Gastroesophageal sphincter (tissue), 4 donors: ENCODE data around the gene PGAP2. TPM values are rescaled to one million over a fixed set of nuclear protein-coding genes. Genes with fewer than 3 reads are reported as not detected.
A peak's percentile ranks its signal among the peaks of the same experiment; 100 is the strongest.

Source experiments
- ATAC-seq: fragments of 150-250 bp; one replicate; pipeline ENCODE4 v1.9.1; 2016; ENCODE audit warnings: mild to moderate bottlenecking, moderate library complexity
- H3K27ac ChIP-seq, 4 donors: fragments of 200-600 bp; sonication (generic) in 3 of 4; 1 replicate in 3 of 4; 2 replicates in 1 of 4; pipeline ENCODE4 v1.5.1; 2016 to 2019
- H3K27me3 ChIP-seq: fragments of 200-600 bp; sonication (generic); one replicate; pipeline ENCODE4 v1.5.1; 2019
- H3K36me3 ChIP-seq, 2 donors: fragments of 200-600 bp; sonication (generic); one replicate each; pipeline ENCODE4 v1.5.1; 2019; ENCODE audit warnings: control low read depth in 1 of 2
- H3K4me1 ChIP-seq, 3 donors: fragments of 200-600 bp; sonication (generic); 1 replicate in 2 of 3; 2 replicates in 1 of 3; pipeline ENCODE4 v1.5.1; 2016 to 2019; ENCODE audit warnings: control low read depth in 2 of 3
- H3K4me3 ChIP-seq, 2 donors: fragments of 200-600 bp; sonication (generic); one replicate each; pipeline ENCODE4 v1.5.1; 2019; ENCODE audit warnings: mild to moderate bottlenecking in 1 of 2, moderate library complexity in 1 of 2
- H3K9me3 ChIP-seq, 3 donors: fragments of 200-600 bp; sonication (generic); one replicate each; pipeline ENCODE4 v1.5.1; 2017 to 2019; ENCODE audit warnings: control low read depth in 2 of 3
- EP300 ChIP-seq: sonication (generic); formaldehyde crosslinking; IDR thresholded peaks from one replicate; pipeline ENCODE4 v1.6.1; 2017; ENCODE audit warnings: antibody characterized with exemption, mild to moderate bottlenecking
- POLR2A ChIP-seq, 2 donors: fragments of 450-650 bp; IDR thresholded peaks; one replicate each; pipeline ENCODE4 v1.6.1; 2017; ENCODE audit warnings: antibody characterized with exemption in 2 of 2, mild to moderate bottlenecking in 2 of 2, moderate library complexity in 1 of 2
- POLR2AphosphoS5 ChIP-seq: sonication (generic); formaldehyde crosslinking; IDR thresholded peaks from one replicate; pipeline ENCODE4 v1.6.1; 2017; ENCODE audit warnings: antibody characterized with exemption
- WGBS, 2 donors: methylation state at CpG; one replicate each; pipeline ENCODE4 v1.1.5; 2018; ENCODE audit warnings: low coverage in 1 of 2; 5-methylcytosine and 5-hydroxymethylcytosine counted together
- total RNA-seq, 4 donors: library from RNA; depleted of rRNA; stranded (reverse); fragments of >200 nt; gene quantifications; one replicate each; pipeline ENCODE4 v1.1.0, GENCODE V29; 2016
- TF ChIP-seq, protein P1 (sequence below), 4 experiments: fragments of 200-600 bp in 2 of 4; fragments of 450-650 bp in 2 of 4; sonication (generic) in 1 of 4; IDR thresholded peaks; one replicate each; pipeline ENCODE4 v1.5.1; 2017 to 2019; ENCODE audit warnings: antibody characterized with exemption in 4 of 4, mild to moderate bottlenecking in 2 of 4, moderate library complexity in 2 of 4

Gene PGAP2
- total RNA-seq, 4 donors from 2014 or later = 4.2 to 12.0 (median 5.1) TPM

DNA sequence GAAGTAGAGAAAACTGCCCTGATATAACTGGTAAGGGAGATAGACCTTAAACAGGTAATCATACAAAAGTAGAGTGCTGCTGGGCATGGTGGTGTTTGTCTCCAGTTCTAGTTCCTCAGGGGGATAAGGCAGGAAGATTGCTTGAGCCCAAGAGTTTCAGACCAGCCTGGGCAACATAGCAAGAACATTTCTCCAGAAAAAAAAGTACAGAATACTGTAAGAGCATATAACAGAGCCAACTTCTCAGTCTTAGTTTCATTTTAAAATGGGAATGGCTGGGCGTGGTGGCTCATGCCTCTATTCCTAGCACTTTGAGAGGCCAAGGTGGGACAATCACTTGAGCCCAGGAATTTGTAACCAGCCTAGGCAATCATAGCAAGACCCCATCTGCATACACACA is 36.9 kb downstream of the PGAP2 start:
- Histone ChIP-seq H3K27me3 (no peaks in the 10 kb centered on the region), H3K4me1 (peaks cover 0 to 15% (median 0%) of the 10 kb centered on the region in 3 donors), H3K9me3 (no peaks in the 10 kb centered on the region), H3K4me3 (no peak overlapping the region), H3K27ac (no peak overlapping the region), H3K36me3 (no peaks in the 10 kb centered on the region)
- TF ChIP-seq, protein P1, sequence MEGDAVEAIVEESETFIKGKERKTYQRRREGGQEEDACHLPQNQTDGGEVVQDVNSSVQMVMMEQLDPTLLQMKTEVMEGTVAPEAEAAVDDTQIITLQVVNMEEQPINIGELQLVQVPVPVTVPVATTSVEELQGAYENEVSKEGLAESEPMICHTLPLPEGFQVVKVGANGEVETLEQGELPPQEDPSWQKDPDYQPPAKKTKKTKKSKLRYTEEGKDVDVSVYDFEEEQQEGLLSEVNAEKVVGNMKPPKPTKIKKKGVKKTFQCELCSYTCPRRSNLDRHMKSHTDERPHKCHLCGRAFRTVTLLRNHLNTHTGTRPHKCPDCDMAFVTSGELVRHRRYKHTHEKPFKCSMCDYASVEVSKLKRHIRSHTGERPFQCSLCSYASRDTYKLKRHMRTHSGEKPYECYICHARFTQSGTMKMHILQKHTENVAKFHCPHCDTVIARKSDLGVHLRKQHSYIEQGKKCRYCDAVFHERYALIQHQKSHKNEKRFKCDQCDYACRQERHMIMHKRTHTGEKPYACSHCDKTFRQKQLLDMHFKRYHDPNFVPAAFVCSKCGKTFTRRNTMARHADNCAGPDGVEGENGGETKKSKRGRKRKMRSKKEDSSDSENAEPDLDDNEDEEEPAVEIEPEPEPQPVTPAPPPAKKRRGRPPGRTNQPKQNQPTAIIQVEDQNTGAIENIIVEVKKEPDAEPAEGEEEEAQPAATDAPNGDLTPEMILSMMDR (IDR thresholded peaks at IDR 0.05) = no peak
- TF ChIP-seq POLR2AphosphoS5 (no peak), POLR2A (IDR thresholded peaks at IDR 0.05) (no peak), EP300 (no peak)
- ATAC-seq = no peak
- WGBS, 2 donors = 83 to 100% methylated on average over 1 of the region's 1 CpG

DNA sequence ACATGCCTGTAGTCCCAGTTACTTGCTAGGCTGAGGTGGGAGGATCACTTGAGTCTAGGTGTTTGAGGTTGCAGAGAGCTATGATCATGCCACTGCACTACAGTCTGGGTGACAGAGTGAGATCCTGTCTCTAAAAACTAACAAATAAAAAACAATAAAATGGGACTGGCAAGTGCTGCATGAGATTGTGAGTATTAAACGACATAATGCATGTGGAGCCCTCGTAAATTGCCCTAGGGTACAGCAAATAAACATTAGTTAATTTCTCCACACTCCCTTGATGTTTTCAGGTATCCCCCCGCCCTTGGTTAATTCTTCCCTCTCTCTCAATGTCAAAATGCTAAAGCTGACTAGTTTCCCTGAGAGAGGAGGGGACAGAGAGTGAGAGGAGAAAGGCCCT is 37.3 kb downstream of the PGAP2 start:
- ATAC-seq = no peak
- H3K4me1 ChIP-seq = peaks cover 0 to 14% (median 0%) of the 10 kb centered on the region in 3 donors
- TF ChIP-seq, protein P1 (IDR thresholded peaks at IDR 0.05) = no peak
- TF ChIP-seq POLR2A (IDR thresholded peaks at IDR 0.05) = no peak
- TF ChIP-seq EP300 = no peak
- no peak for TF ChIP-seq POLR2AphosphoS5
- WGBS, 2 donors = 86 to 94% methylated on average over 2 to 3 of the region's 3 CpGs
- H3K9me3 ChIP-seq = no peaks in the 10 kb centered on the region
- H3K27ac ChIP-seq = no peak overlapping the region
- H3K4me3 ChIP-seq = no peak overlapping the region
- H3K36me3 ChIP-seq = no peaks in the 10 kb centered on the region
- H3K27me3 ChIP-seq = no peaks in the 10 kb centered on the region

DNA sequence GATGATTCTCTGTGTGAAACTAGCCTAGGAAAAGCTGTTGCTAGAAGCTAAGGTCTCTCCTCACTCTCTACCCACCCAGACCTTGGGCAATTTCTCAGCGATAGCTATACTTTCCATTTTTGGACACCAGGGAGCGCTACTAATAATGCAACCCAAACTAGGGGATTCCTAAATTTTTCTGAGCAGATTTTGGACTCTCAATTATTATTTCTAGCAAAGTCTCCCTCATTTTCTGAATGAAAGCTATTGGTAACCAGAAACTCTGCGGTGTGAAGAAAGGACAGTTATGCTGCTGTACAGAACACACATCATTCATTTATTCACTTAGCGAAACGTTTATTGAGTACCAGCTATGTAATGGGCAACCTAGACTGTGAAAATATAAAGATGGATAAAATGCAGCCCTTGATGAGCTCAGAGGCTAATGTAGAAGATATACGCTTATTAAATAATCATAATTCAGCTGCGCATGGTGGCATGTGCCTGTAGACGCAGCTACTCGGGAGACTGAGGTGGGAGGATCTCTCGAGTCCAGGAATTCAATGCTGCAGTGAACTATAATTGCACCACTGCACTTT is 41.0 kb downstream of the PGAP2 start:
- Histone ChIP-seq H3K4me1 (peaks cover 0 to 11% (median 2%) of the 10 kb centered on the region in 3 donors), H3K36me3 (no peaks in the 10 kb centered on the region), H3K27ac (no peak overlapping the region), H3K4me3 (no peak overlapping the region), H3K9me3 (no peaks in the 10 kb centered on the region), H3K27me3 (no peaks in the 10 kb centered on the region)
- 61 to 63% methylated on average over 9 to 10 of the region's 10 CpGs for WGBS, 2 donors
- peak; percentile 66 for ATAC-seq
- TF ChIP-seq, protein P1 (IDR thresholded peaks at IDR 0.05) = peak; percentile 48 to 77 (median 72)
- TF ChIP-seq POLR2A (IDR thresholded peaks at IDR 0.05) = no peak

DNA sequence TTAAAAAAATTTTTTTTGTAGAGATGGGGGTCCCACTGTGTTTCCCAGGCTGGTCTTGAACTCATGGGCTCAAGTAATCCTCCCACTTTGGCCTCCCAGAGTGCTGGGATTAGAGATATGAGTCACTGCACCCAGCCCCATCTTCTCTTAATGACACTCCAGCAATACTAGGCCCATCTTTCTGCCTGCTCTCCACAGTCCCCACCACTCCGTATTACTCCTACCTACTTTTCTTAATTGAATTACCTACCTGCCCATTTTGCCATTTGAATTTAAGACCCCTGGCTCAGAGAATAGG is 45.1 kb downstream of the PGAP2 start:
- Histone ChIP-seq H3K27me3 (no peaks in the 10 kb centered on the region), H3K9me3 (no peaks in the 10 kb centered on the region), H3K36me3 (no peaks in the 10 kb centered on the region), H3K4me1 (peaks cover 0 to 40% (median 14%) of the 10 kb centered on the region in 3 donors), H3K4me3 (no peak overlapping the region), H3K27ac (no peak overlapping the region)
- TF ChIP-seq, protein P1 (IDR thresholded peaks at IDR 0.05) = no peak
- TF ChIP-seq EP300 = no peak
- no peak for TF ChIP-seq POLR2AphosphoS5
- no peak for TF ChIP-seq POLR2A (IDR thresholded peaks at IDR 0.05)
- WGBS, 2 donors = 100% methylated on average over 1 of the region's 1 CpG
- no peak for ATAC-seq

DNA sequence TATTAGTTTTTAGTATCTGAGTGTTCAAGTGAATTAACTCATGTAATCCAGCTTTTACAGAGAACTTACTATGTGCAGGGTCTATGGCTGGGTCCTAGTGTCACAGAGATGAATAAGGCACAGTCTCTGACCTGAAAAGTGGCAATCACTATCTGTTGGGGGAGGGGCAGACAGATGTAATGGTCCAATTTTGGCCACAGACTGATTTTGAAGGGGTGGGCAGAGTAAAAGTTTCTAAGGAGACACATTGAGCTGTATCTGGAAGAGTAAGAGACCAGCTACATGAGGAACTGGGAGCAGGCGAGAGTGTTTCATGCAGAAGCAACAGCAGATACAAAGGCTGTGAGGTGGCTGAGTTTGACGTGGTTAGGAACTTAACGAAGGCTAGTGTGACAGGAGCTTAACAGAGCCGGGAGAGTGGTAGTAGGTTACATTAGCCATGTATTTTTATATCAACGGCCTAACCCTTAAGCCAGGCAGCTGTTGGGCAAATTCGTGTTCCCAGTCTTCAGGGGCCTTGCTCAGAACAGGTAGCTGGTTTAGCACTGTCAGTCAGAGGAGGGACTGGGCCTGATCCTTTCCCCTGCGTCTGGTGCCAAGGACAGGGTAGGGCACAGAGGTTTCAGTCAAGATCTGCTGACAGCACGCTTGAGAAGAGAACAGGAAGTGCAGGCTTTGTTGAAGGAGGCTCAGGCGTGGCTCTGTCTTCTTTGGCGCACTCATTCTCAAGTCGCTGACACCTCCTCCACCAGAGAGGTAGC is 45.7 kb downstream of the PGAP2 start:
- Histone ChIP-seq H3K4me3 (peak overlapping the region in 1 of 2 donors; percentile 95), H3K36me3 (no peaks in the 10 kb centered on the region), H3K27me3 (no peaks in the 10 kb centered on the region), H3K9me3 (no peaks in the 10 kb centered on the region), H3K27ac (peak overlapping the region in 3 of 4 donors; percentile 93 to 99 (median 97)), H3K4me1 (peaks cover under 1 to 45% (median 19%) of the 10 kb centered on the region in 3 donors)
- WGBS, 2 donors = 61 to 67% methylated on average over 5 to 6 of the region's 11 CpGs
- ATAC-seq = no peak
- TF ChIP-seq EP300 (no peak), POLR2A (IDR thresholded peaks at IDR 0.05) (no peak), POLR2AphosphoS5 (no peak)
- TF ChIP-seq, protein P1 (IDR thresholded peaks at IDR 0.05) = no peak
